Endothelial cell of umbilical vein (primary cell): Measurements from ENCODE around the gene SMCO4. TPM values are rescaled to one million over a fixed set of nuclear protein-coding genes. Genes with fewer than 3 reads are reported as not detected.

Source experiments
- BruUV-seq: library from RNA; stranded (reverse); fragments of 400-500 nt; replicated peaks from 2 replicates; lab custom pipeline; 2021; lab: Mats Ljungman, UMichigan
- CTCF ChIA-PET: fragments of 300-600, 350-600 bp; sonication (Branson Sonifier 250); formaldehyde crosslinking; loops from one replicate; lab custom pipeline; 2021; ENCODE audit warnings: antibody characterized with exemption, inconsistent platforms; lab: Charles Lee
- POLR2A ChIA-PET: fragments of 300-600, 350-600 bp; sonication (Branson Sonifier 250); formaldehyde crosslinking; loops from one replicate; lab custom pipeline; 2021; ENCODE audit warnings: antibody characterized with exemption, inconsistent platforms; lab: Charles Lee
- DNase-seq: peaks from one replicate; pipeline ENCODE4 v3.0.0-alpha.2; 2011; ENCODE audit warnings: low read depth, low spot score
- FAIRE-seq: peaks from 2 replicates; lab custom pipeline; 2011; peaks lifted over from hg19 to GRCh38; lab: Jason Lieb, UNC
- H2AFZ ChIP-seq: 2 replicates; pipeline ENCODE4 v1.6.0; 2012; ENCODE audit warnings: low read depth, low read length, control low read depth, inconsistent platforms
- H3K27ac ChIP-seq: 2 replicates; pipeline ENCODE4 v1.5.1; 2011; ENCODE audit warnings: low read depth, mild to moderate bottlenecking, control low read depth, low read length, moderate library complexity; ENCODE audit not compliant: insufficient read depth
- H3K27me3 ChIP-seq, 2 experiments: 2 replicates each; pipeline versions ENCODE4 v1.6.0 to v1.6.1; 2011; ENCODE audit warnings: low read length in 2 of 2, mixed read lengths in 1 of 2; ENCODE audit not compliant: control insufficient read depth in 2 of 2, insufficient read depth in 2 of 2
- H3K36me3 ChIP-seq, 2 experiments: 2 replicates in 1 of 2; 3 replicates in 1 of 2; pipeline ENCODE4 v1.5.1; 2011; ENCODE audit warnings: low read length in 2 of 2, mild to moderate bottlenecking in 1 of 2, moderate library complexity in 1 of 2; ENCODE audit not compliant: control insufficient read depth in 2 of 2, insufficient read depth in 2 of 2; ENCODE audit errors: extremely low read depth in 1 of 2
- H3K4me1 ChIP-seq: 3 replicates; pipeline ENCODE4 v1.5.1; 2011; ENCODE audit warnings: mild to moderate bottlenecking, low read length; ENCODE audit not compliant: control insufficient read depth, insufficient read depth; ENCODE audit errors: extremely low read depth
- H3K4me2 ChIP-seq: 2 replicates; pipeline ENCODE4 v1.6.1; 2011; ENCODE audit warnings: low read length, control low read depth, mixed read lengths; ENCODE audit not compliant: insufficient read depth
- H3K4me3 ChIP-seq, 3 experiments: fragments of 200-600 bp in 1 of 3; sonication (generic), shearing (Covaris generic) in 1 of 3; replicated peaks in 1 of 3; 2 replicates each; pipeline ENCODE4 v1.5.1; 2011 to 2016; ENCODE audit warnings: control low read depth in 3 of 3, low read length in 3 of 3, mild to moderate bottlenecking in 2 of 3, inconsistent platforms in 1 of 3, low read depth in 1 of 3, moderate library complexity in 1 of 3; ENCODE audit not compliant: insufficient read depth in 1 of 3
- H3K79me2 ChIP-seq: 2 replicates; pipeline ENCODE4 v1.6.0; 2012; ENCODE audit warnings: low read length, inconsistent platforms; ENCODE audit not compliant: control insufficient read depth, insufficient read depth
- H3K9ac ChIP-seq: replicated peaks from 2 replicates; pipeline ENCODE3; 2011; ENCODE audit warnings: low read length, control low read depth; ENCODE audit not compliant: insufficient read depth; ENCODE audit errors: extremely low read depth
- H3K9me1 ChIP-seq: replicated peaks from 3 replicates; pipeline ENCODE4 v1.6.0; 2011; ENCODE audit warnings: mild to moderate bottlenecking, low read length; ENCODE audit not compliant: control insufficient read depth, insufficient read depth; ENCODE audit errors: extremely low read depth
- H3K9me3 ChIP-seq: replicated peaks from 2 replicates; pipeline ENCODE4 v1.5.1; 2012; ENCODE audit warnings: low read length, inconsistent platforms; ENCODE audit not compliant: control insufficient read depth, insufficient read depth
- H4K20me1 ChIP-seq: replicated peaks from 2 replicates; pipeline ENCODE3; 2011; ENCODE audit warnings: mild to moderate bottlenecking, low read length; ENCODE audit not compliant: control insufficient read depth, insufficient read depth; ENCODE audit errors: extremely low read depth
- CTCF ChIP-seq, 2 donors: IDR thresholded peaks; 1 replicate in 1 of 2; 2 replicates in 1 of 2; pipeline ENCODE4 v1.5.1; 2011; ENCODE audit warnings: low read length in 2 of 2, mild to moderate bottlenecking in 2 of 2, moderate library complexity in 2 of 2, control low read depth in 1 of 2, inconsistent platforms in 1 of 2, low read depth in 1 of 2; ENCODE audit not compliant: insufficient read depth in 1 of 2; ENCODE audit errors: extremely low read depth in 1 of 2
- EZH2 ChIP-seq: IDR thresholded peaks from 2 replicates; pipeline ENCODE4 v1.6.1; 2012; ENCODE audit warnings: borderline replicate concordance, low read depth, mild to moderate bottlenecking, moderate library complexity, low read length, inconsistent platforms; ENCODE audit not compliant: severe bottlenecking
- FOS ChIP-seq: IDR thresholded peaks from 2 replicates; pipeline ENCODE4 v1.6.1; 2011; ENCODE audit warnings: mild to moderate bottlenecking, low read length, moderate library complexity, borderline replicate concordance; ENCODE audit not compliant: insufficient read depth
- GATA2 ChIP-seq: IDR thresholded peaks from 2 replicates; pipeline ENCODE4 v1.7.0; 2011; ENCODE audit warnings: low read depth, mild to moderate bottlenecking, moderate library complexity, mixed read lengths, low read length; ENCODE audit not compliant: insufficient read length, insufficient read depth
- JUN ChIP-seq: IDR thresholded peaks from 2 replicates; pipeline ENCODE4 v1.6.1; 2011; ENCODE audit warnings: borderline replicate concordance, low read depth; ENCODE audit not compliant: insufficient read length, insufficient read depth
- MAX ChIP-seq: IDR thresholded peaks from 2 replicates; pipeline ENCODE4 v1.6.1; 2011; ENCODE audit not compliant: insufficient read depth, insufficient read length
- MYC ChIP-seq: IDR thresholded peaks from one replicate; pipeline ENCODE4 v1.6.1; 2011; ENCODE audit warnings: mild to moderate bottlenecking, low read depth, low read length
- POLR2A ChIP-seq: IDR thresholded peaks from 2 replicates; pipeline ENCODE4 v1.6.1; 2012; ENCODE audit warnings: low read depth, mild to moderate bottlenecking, control low read depth, low read length
- POLR2AphosphoS5 ChIP-seq: IDR thresholded peaks from 2 replicates; pipeline ENCODE4 v1.6.1; 2012; ENCODE audit warnings: low read depth, mild to moderate bottlenecking, control low read depth, low read length, moderate library complexity; ENCODE audit not compliant: insufficient read depth
- dilution Hi-C: fragments of 300-500 bp; cut with MboI; formaldehyde crosslinking; loops from one replicate; pipeline ENCODE4 v1.15.0; 2019; ENCODE audit warnings: low sequenced_read_pairs; ENCODE audit not compliant: extremely low pct_ligation_motif_present
- intact Hi-C: fragments of 100-400 bp; cut with micrococcal nuclease; formaldehyde crosslinking; loops from one replicate; pipeline ENCODE4 v1.10.0; 2022
- polyA plus RNA-seq, 4 experiments: library from polyadenylated mRNA; depleted of rRNA in 3 of 4; stranded (reverse) in 3 of 4; unstranded in 1 of 4; fragments of >200 nt; gene quantifications; 2 replicates each; pipeline versions ENCODE4 v1.2.1 to v1.2.3, GENCODE V29; 2011 to 2012; ENCODE audit warnings: missing spikeins in 1 of 4
- total RNA-seq: library from RNA; stranded (reverse); gene quantifications from 2 replicates; pipeline ENCODE4 v1.2.3, GENCODE V29; 2021

SMCO4 gene
- total and polyA plus RNA-seq, 2 donors (not counting 3 experiments of a cell fraction or from before 2014, with no cell fraction given), result 14.0 to 21.3 TPM

DNA sequence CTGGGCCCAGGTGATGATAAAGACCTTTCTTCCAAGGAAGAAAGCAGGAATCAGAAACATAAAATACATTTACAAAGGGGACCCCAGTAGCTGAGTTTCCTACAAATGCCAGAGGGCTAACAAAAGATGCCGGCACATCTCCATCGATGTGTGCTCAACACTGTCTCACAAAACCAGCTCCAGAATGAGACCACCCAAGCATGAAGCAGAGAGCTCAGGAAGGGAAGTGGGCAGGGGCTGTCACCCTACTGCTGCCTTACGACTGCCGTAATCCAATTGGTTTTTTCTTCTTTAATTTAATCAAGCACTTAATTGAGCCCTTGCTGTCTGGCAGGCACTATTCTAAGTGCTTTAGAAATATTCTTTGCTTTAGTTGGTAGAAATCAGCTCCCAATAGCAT lies 26.1 kb downstream of the SMCO4 start:
- CTCF ChIA-PET, result no interaction called here
- H3K4me3 ChIP-seq, result no peak overlapping the region
- H3K4me2 ChIP-seq, result no peak overlapping the region
- dilution Hi-C loops (no loop called here), intact Hi-C loops (no loop called here)
- no peak for TF ChIP-seq FOS
- H3K9me3 ChIP-seq, result no peaks in the 10 kb centered on the region
- FAIRE-seq (no peak), DNase-seq (no peak)
- POLR2A ChIA-PET, result no interaction called here
- no peaks in the 10 kb centered on the region for H3K36me3 ChIP-seq
- H3K4me1 ChIP-seq, result no peaks in the 10 kb centered on the region
- no peak overlapping the region for H3K27ac ChIP-seq
- no TSS peak for BruUV-seq
- H4K20me1 ChIP-seq, result no peaks in the 10 kb centered on the region
- no peaks in the 10 kb centered on the region for H3K79me2 ChIP-seq
- no peak overlapping the region for H2AFZ ChIP-seq
- H3K9ac ChIP-seq, result no peak overlapping the region
- H3K27me3 ChIP-seq, result no peaks in the 10 kb centered on the region
- H3K9me1 ChIP-seq, result peaks cover 3% of the 10 kb centered on the region

GRCh38 chr11:93515441-93516025 lies 27.7 kb downstream of the SMCO4 start:
- H2AFZ ChIP-seq, result no peak overlapping the region
- DNase-seq (peak; percentile 51), FAIRE-seq (no peak)
- H3K27me3 ChIP-seq, result no peaks in the 10 kb centered on the region
- H3K9me1 ChIP-seq, result no peaks in the 10 kb centered on the region
- CTCF ChIA-PET, result interaction anchor here (1.1 to 1.4 kb wide), 2 partner anchors 27 to 281 kb away, joined by 3 read pairs; no protein-coding TSS in a partner anchor
- H3K9ac ChIP-seq, result no peak overlapping the region
- no peaks in the 10 kb centered on the region for H3K79me2 ChIP-seq
- no peak overlapping the region for H3K4me2 ChIP-seq
- no peaks in the 10 kb centered on the region for H4K20me1 ChIP-seq
- dilution Hi-C loops (no loop called here), intact Hi-C loops (no loop called here)
- no peaks in the 10 kb centered on the region for H3K4me1 ChIP-seq
- POLR2A ChIA-PET, result no interaction called here
- no TSS peak for BruUV-seq
- no peak overlapping the region for H3K4me3 ChIP-seq
- no peaks in the 10 kb centered on the region for H3K9me3 ChIP-seq
- TF ChIP-seq POLR2AphosphoS5 (no peak), CTCF (IDR thresholded peaks at IDR 0.05; ENCODE audit: extremely low read depth in 1 of 2, insufficient read depth in 1 of 2, low read depth in 1 of 2, low read length in 2 of 2) (no peak), GATA2 (no peak), MYC (no peak), POLR2A (no peak), FOS (no peak), EZH2 (no peak), MAX (no peak), JUN (no peak)
- no peaks in the 10 kb centered on the region for H3K36me3 ChIP-seq
- H3K27ac ChIP-seq, result no peak overlapping the region
